Suprapubic skin (tissue), 4 donors: ENCODE results near the gene ZMAT5. TPM values are rescaled to one million over a fixed set of nuclear protein-coding genes. Genes with fewer than 3 reads are reported as not detected.

Source experiments
- DNase-seq, 2 donors: peaks; one replicate each; pipeline ENCODE4 v3.0.0-alpha.2; 2019; ENCODE audit warnings: low spot score in 2 of 2
- H3K27ac ChIP-seq: fragments of 200-600 bp; sonication (generic); one replicate; pipeline ENCODE4 v1.5.1; 2019
- H3K27me3 ChIP-seq: fragments of 200-600 bp; sonication (generic); one replicate; pipeline ENCODE4 v1.5.1; 2019
- H3K36me3 ChIP-seq: fragments of 200-600 bp; sonication (generic); one replicate; pipeline ENCODE4 v1.5.1; 2019
- H3K4me1 ChIP-seq: fragments of 200-600 bp; sonication (generic); one replicate; pipeline ENCODE4 v1.5.1; 2019
- H3K4me3 ChIP-seq: fragments of 200-600 bp; sonication (generic); one replicate; pipeline ENCODE4 v1.5.1; 2019; ENCODE audit warnings: mild to moderate bottlenecking
- H3K9me3 ChIP-seq: fragments of 200-600 bp; sonication (generic); one replicate; pipeline ENCODE4 v1.5.1; 2019
- CTCF ChIP-seq, 2 donors: fragments of 200-600 bp in 1 of 2; fragments of 450-650 bp in 1 of 2; sonication (generic) in 1 of 2; IDR thresholded peaks; one replicate each; pipeline ENCODE4 v1.5.1; 2016 to 2019; ENCODE audit warnings: antibody characterized with exemption in 2 of 2, mild to moderate bottlenecking in 1 of 2, moderate library complexity in 1 of 2
- EP300 ChIP-seq: sonication (generic); formaldehyde crosslinking; IDR thresholded peaks from one replicate; pipeline ENCODE4 v1.6.1; 2017; ENCODE audit warnings: antibody characterized with exemption
- POLR2A ChIP-seq, 2 donors: fragments of 450-650 bp; IDR thresholded peaks; one replicate each; pipeline ENCODE4 v1.6.1; 2017; ENCODE audit warnings: antibody characterized with exemption in 2 of 2, mild to moderate bottlenecking in 2 of 2, moderate library complexity in 2 of 2
- POLR2AphosphoS5 ChIP-seq, 3 donors: sonication (generic); formaldehyde crosslinking; IDR thresholded peaks; one replicate each; pipeline ENCODE4 v1.6.1; 2017; ENCODE audit warnings: antibody characterized with exemption in 3 of 3
- WGBS: methylation state at CpG from one replicate; pipeline ENCODE4 v1.1.5; 2018; 5-methylcytosine and 5-hydroxymethylcytosine counted together
- total RNA-seq, 4 donors: library from RNA; depleted of rRNA; stranded (reverse); fragments of >200 nt; gene quantifications; one replicate each; pipeline ENCODE4 v1.1.0, GENCODE V29; 2016

ZMAT5 gene
- total RNA-seq, 4 donors from 2014 or later, result 16.3 to 28.2 (median 23.1) TPM

- H3K36me3 ChIP-seq, result no peaks in the 10 kb centered on the region
- no peak for DNase-seq
- TF ChIP-seq POLR2AphosphoS5 (IDR thresholded peaks at IDR 0.05), result no peak
- no peak for TF ChIP-seq CTCF (IDR thresholded peaks at IDR 0.05)
- TF ChIP-seq EP300, result no peak
- no peak for TF ChIP-seq POLR2A (IDR thresholded peaks at IDR 0.05)
- peaks cover 63% of the 10 kb centered on the region for H3K27me3 ChIP-seq
- peaks cover 14% of the 10 kb centered on the region for H3K4me1 ChIP-seq
- no peak overlapping the region for H3K4me3 ChIP-seq
- no peaks in the 10 kb centered on the region for H3K9me3 ChIP-seq
- H3K27ac ChIP-seq, result no peak overlapping the region
- WGBS, result 73% methylated on average over 7 of the region's 7 CpGs
These were observed 44.7 kb downstream of the ZMAT5 start for GRCh38 chr22:29722151-29722550.

- 19% methylated on average over 17 of the region's 53 CpGs for WGBS
- peak overlapping the region; percentile 35 for H3K4me3 ChIP-seq
- H3K9me3 ChIP-seq, result no peaks in the 10 kb centered on the region
- H3K36me3 ChIP-seq, result no peaks in the 10 kb centered on the region
- H3K4me1 ChIP-seq, result peaks cover 14% of the 10 kb centered on the region
- TF ChIP-seq POLR2AphosphoS5 (IDR thresholded peaks at IDR 0.05) (no peak), CTCF (IDR thresholded peaks at IDR 0.05) (no peak), EP300 (no peak)
- no peak for DNase-seq
- H3K27me3 ChIP-seq, result peaks cover 66% of the 10 kb centered on the region
- no peak overlapping the region for H3K27ac ChIP-seq
These were observed 45.9 kb downstream of the ZMAT5 start for GRCh38 chr22:29720811-29721323.

GRCh38 chr22:29719899-29720645 is 46.7 kb downstream of the ZMAT5 start, which contains the start of gene CABP7:
TSS of gene CABP7 (plus strand) at chr22:29720003. CDS start at chr22:29720425, 422 bp downstream.
- Histone ChIP-seq H3K27me3 (peaks cover 74% of the 10 kb centered on the region), H3K4me3 (peak within 1 kb of the TSS; percentile 35)

GRCh38 chr22:29718949-29719898 is 47.6 kb downstream of the ZMAT5 start:
- peak overlapping the region; percentile 35 for H3K4me3 ChIP-seq
- H3K27me3 ChIP-seq, result peaks cover 72% of the 10 kb centered on the region
- H3K27ac ChIP-seq, result no peak overlapping the region
- no peak for TF ChIP-seq POLR2A (IDR thresholded peaks at IDR 0.05)
- TF ChIP-seq CTCF (IDR thresholded peaks at IDR 0.05), result no peak
- no peak for TF ChIP-seq POLR2AphosphoS5 (IDR thresholded peaks at IDR 0.05)
- no peak for TF ChIP-seq EP300
- no peak for DNase-seq
- peaks cover 14% of the 10 kb centered on the region for H3K4me1 ChIP-seq
- H3K36me3 ChIP-seq, result no peaks in the 10 kb centered on the region
- H3K9me3 ChIP-seq, result no peaks in the 10 kb centered on the region
- WGBS, result 38% methylated on average over 17 of the region's 24 CpGs

More at GRCh38 chr22:29719899-29720645, 46.7 kb downstream of the ZMAT5 start, which contains the start of gene CABP7:
- no peak for DNase-seq
- no peak for TF ChIP-seq POLR2AphosphoS5 (IDR thresholded peaks at IDR 0.05)
- no peak for TF ChIP-seq CTCF (IDR thresholded peaks at IDR 0.05)
- TF ChIP-seq EP300, result no peak
- no peak for TF ChIP-seq POLR2A (IDR thresholded peaks at IDR 0.05)
- peaks cover 14% of the 10 kb centered on the region for H3K4me1 ChIP-seq
- H3K36me3 ChIP-seq, result no peaks in the 10 kb centered on the region
- H3K9me3 ChIP-seq, result no peaks in the 10 kb centered on the region
- no peak within 1 kb of the TSS for H3K27ac ChIP-seq
- WGBS, result 0% methylated on average over 7 of the region's 115 CpGs
